NCI-H2081 treated with DMSO at 0.1 percent for 48 hours (cell line): ENCODE data around the gene RGS6.

ENCODE experiments used
- DNase-seq: peaks from one replicate; lab custom pipeline; 2025; lab: John Stamatoyannopoulos, UW

The RGS6 gene

DNA sequence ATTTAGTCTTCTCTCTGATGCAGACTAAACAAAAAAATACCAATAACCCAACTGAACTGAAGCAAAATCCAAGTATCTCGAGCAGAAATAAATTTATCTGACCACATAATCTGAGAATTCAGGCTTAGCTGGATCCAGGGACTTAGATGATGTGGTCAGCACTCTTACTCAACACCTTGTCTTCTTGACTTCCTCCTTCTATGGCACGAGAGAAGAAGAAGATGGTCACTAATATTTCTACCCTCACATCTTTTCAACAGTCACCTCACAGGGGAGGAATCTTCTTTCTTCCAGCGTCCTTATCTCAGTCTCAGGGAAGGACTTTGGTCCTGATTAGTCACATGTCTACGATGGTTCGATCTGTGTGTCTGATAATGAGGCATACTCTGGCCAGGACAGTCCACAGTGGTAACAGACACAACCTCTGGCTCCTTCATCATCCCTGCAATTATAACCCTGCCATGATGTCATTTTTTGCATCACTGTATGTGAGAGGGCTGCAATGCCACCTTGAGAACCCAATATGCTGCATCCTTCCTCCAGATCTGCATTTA lies 15.8 kb downstream of the RGS6 start:
- no peak for DNase-seq

- DNase-seq: no peak
Observed at GRCh38 chr14:71952381-71953363, 20.4 kb downstream of the RGS6 start.

GRCh38 chr14:71956920-71957563 lies 24.8 kb downstream of the RGS6 start:
- no peak for DNase-seq

- DNase-seq: no peak
Observed at GRCh38 chr14:71959055-71959454, 26.8 kb downstream of the RGS6 start.

GRCh38 chr14:71960494-71961353 lies 28.5 kb downstream of the RGS6 start:
- DNase-seq: no peak

GRCh38 chr14:71961972-71962371 lies 29.7 kb downstream of the RGS6 start:
- DNase-seq: no peak

DNA sequence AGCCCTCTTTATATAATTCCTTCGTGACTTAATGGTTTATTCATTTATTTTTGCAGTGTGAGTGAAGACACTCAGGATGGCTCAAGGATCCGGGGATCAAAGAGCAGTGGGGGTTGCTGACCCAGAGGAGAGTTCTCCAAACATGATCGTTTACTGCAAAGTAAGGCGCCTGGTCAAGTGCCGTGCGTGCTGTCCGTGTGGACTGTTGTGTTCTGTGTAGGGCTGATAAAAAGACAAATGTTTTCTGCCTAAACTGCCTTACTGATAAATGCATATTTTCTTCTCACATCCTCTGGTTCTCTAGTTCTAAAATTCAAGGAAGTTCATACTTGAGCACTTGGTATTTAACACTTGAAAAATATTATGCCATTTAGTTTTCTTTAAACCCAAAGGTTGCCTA lies 32.5 kb downstream of the RGS6 start:
- DNase-seq: no peak

GRCh38 chr14:71966528-71966927 lies 34.3 kb downstream of the RGS6 start:
- no peak for DNase-seq

- no peak for DNase-seq
Observed at GRCh38 chr14:71967704-71968103, 35.5 kb downstream of the RGS6 start.

DNA sequence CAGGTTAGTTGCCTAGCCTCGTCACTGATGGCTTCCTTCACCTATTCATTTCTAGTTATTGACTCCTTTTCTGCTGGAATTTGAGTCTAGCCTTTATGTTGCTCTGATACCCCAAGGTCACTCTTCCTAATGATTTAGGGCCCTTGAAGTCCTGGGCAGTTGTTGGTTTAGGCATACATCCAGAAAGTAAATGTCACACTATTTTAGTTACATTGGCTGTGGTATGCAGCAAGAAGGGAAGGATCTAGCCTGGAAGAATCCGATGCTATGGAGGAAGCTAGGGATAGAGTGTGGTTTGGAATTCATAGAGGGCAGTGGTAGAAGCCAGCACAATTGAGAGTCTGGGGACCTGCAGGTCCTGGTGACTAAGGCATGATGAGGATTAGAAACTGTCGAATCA lies 38.0 kb downstream of the RGS6 start:
- DNase-seq: no peak

GRCh38 chr14:71985538-71986189 lies 53.4 kb downstream of the RGS6 start:
- DNase-seq: no peak

DNA sequence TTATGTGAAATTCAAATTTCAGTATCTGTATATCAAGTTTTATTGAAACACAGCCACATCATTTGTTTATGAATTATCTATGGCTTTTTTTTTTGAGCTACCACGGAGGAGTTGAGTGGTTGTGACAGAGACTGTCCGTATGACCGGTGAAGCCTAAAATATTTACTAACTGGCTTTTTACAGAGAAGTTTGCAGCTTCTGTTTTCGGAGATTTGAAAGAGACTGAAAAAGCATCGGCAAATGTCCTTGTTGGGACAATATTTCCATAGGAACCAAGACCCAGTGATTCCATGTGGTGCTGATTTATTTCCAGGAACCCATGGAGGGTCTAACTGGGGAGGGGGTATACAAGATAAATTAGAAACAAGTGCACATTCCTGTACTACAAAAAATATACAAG lies 56.2 kb downstream of the RGS6 start:
- no peak for DNase-seq

DNA sequence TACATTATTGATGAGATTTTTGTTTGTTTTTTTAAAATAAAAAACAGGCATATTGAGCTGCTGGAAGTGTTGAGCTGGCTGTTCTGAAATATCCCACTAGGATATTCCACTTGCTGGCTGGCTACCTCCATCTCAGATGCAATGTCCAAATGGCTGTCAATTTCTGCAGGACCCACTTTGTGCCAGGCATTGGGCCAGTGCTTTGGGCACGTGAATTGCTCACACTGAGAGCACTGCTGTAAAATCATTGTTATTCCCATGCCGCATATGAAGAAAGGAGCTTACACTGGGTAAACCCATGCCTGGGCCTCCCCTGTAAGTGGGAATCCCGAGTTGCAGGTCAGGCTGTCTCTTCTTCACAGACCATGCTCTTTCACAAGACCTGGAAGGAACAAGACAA lies 56.7 kb downstream of the RGS6 start:
- no peak for DNase-seq

DNA sequence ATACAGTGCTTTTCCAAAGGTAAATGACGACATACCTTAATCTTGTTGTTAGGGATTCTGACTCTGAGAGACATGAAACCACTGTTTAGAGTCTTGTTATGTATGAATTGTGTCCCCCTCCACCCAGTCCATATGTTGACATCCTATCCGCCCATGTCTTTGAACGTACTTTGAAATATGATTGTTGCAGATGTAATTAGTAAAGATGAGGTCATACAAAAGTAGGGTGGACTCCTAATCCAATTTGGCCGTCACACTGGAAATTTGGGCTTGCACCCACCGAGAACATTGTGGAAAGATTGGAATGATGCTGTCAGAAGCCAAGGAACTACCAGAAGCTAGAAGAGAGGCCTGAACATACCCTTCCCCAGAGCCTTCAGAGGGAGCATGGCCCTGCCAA lies 62.2 kb downstream of the RGS6 start:
- DNase-seq: no peak

DNA sequence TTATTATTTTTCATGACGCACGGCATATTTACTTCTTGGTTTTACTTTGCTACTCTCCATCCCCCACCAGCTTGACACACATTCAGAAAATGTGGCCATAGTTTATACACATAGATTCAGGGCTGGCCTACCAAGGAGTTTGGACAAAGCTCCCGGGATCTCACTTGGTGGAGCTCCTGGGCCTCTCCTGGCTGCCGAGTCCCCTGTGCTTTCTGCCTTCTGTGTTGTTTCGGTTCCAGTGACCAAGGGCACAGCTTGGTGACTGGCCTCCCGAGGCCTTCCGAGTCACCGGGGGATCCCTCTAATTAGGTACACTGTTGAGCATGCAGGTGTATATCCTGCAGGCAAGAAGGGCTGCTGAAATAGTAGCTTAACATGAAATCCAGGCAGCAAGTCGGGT lies 63.5 kb downstream of the RGS6 start:
- DNase-seq: no peak

DNA sequence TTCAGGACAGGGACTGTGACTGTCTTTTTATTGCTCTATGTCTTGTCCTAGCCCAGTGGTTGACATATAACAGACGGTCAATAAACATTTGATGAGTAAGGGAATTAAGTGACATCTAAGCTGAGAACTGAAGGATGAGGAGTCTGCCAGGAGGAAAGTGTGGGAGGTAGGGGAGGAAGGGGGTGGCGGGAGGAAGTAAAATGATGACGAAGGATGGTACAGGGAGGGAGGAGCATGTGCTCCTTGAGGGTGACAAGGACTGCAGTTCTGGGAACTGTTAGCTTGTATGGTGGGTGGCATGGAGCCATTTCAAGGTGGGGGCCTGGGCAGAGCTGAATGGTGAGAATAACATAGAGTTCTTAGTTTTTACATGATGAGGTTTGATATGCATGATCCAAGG lies 64.4 kb downstream of the RGS6 start:
- no peak for DNase-seq

GRCh38 chr14:72000907-72001306 lies 68.7 kb downstream of the RGS6 start:
- no peak for DNase-seq

GRCh38 chr14:72002731-72003130 lies 70.5 kb downstream of the RGS6 start:
- DNase-seq: no peak

DNA sequence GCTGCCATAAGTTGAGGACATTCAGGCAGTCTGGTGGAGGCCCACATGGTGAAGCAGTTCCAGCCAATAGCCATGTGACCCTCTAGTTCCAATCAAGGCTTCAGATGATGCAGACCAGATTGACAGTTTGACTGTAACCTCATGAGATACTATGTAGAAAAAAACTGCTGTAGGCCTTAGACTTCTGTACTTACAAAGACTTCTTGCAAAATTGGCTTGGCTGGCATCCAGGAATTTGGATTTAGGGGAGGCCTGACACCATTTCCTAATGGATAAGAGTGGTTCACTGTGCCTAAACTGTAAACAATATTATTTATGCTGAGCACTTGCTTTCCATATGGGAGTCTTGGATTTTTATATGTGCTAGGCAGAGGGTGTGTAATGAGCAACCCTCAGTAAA lies 76.4 kb downstream of the RGS6 start:
- no peak for DNase-seq

GRCh38 chr14:72010474-72010873 lies 78.2 kb downstream of the RGS6 start:
- no peak for DNase-seq

GRCh38 chr14:72013721-72014345 lies 81.6 kb downstream of the RGS6 start:
- DNase-seq: no peak
